ENCODE data around the gene ENTPD2. TPM values are rescaled to one million over a fixed set of nuclear protein-coding genes. Genes with fewer than 3 reads are reported as not detected.
"Not testable (repeated sequence)": the region's sequence is repeated elsewhere in the genome, so short reads cannot be mapped to it uniquely, and the experiment has no call there.

Gene ENTPD2
- total and polyA plus RNA-seq, 10 of the 15 experiments (the other 5 are each of a cell fraction or from before 2014, with no cell fraction given): 0.15 to 1.8 (median 0.65) TPM; not detected in 2

DNA sequence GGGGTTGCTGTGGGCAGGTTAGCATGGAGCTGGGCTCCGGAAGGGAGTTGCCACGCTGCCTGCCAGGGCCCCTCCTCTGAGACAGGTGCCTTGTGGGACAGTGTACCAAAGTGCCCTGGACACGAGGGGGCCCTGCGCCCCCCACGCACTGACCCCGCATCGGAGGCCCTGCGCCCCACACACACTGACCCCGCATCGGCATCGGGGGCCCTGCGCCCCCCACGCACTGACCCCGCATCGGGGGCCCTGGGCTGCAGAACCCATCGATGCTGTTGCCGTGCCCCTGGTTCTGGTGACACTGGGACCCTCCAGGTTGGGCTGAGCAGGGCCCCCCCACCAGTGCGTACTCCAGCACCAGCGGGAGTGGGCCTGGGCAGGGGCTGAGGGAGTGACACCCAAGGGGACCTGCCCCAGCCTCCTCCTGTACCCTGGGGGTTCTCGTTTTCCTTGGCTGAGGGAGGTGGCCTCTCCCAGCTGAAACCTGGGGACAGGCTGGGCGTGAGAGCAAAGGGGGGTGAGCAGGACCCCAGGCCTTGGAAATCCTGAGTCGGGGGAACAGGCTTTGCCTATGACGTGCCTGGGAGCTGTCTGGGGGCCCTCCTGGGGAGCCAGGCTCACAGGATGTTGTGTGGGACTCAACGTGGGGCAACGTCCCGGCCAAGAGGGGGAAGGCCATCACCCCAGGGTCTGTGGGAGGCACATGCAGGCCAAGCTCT lies 9.6 kb upstream of the ENTPD2 start:
- WGBS (ENCODE audit: insufficient coverage, insufficient replicate concordance, low lambda C conversion rate, missing lambda C conversion rate): 77% methylated on average over 26 of the region's 26 CpGs
- in situ Hi-C loops (cut with MboI): no loop called here
- CTCF ChIA-PET: interaction anchor here (0.6 to 6.4 kb wide), 14 partner anchors 8 to 276 kb away, joined by 3 to 81 read pairs (median 4); partner anchors contain the start of genes MAN1B1 and NPDC1
- no peak overlapping the region for H3K4me2 ChIP-seq (ENCODE audit: control insufficient read depth, insufficient read depth)
- DNase-seq (ENCODE audit: low read depth, low spot score) (no peak), ATAC-seq (no peak), FAIRE-seq (no peak)
- peaks cover 8% of the 10 kb centered on the region for H3K4me1 ChIP-seq (ENCODE audit: control insufficient read depth, insufficient read depth, low read length)
- H3K9ac ChIP-seq (ENCODE audit: control insufficient read depth, insufficient read depth, low read length): no peak overlapping the region
- H2AFZ ChIP-seq (ENCODE audit: control insufficient read depth, low read depth, low read length): no peak overlapping the region
- no TSS peak for BruUV-seq (replicated peaks)
- H4K20me1 ChIP-seq (ENCODE audit: control insufficient read depth, insufficient read depth): no peaks in the 10 kb centered on the region
- POLR2A ChIA-PET: no interaction called here
- SMC1A ChIA-PET (ENCODE audit: uncharacterized antibody, unreplicated experiment): interaction anchor here (1.0 to 1.2 kb wide), 2 partner anchors 28 to 116 kb away, joined by 3 to 4 read pairs; no protein-coding TSS in a partner anchor
- no peaks in the 10 kb centered on the region for H3K27me3 ChIP-seq (replicated peaks in 1 of 2; ENCODE audit: control insufficient read depth in 2 of 2, insufficient read depth in 2 of 2, low read length in 1 of 2)
- intact Hi-C loops (cut with micrococcal nuclease; ENCODE audit: unreplicated experiment): loop anchor here (1.0 kb wide), 2 partner anchors 14 to 276 kb away; no protein-coding TSS in a partner anchor
- H3K36me3 ChIP-seq (ENCODE audit: control insufficient read depth in 2 of 2, insufficient read depth in 2 of 2, low read length in 1 of 2): no peaks in the 10 kb centered on the region; a peak in 2 of 4 replicates
- H3K79me2 ChIP-seq (ENCODE audit: control insufficient read depth, insufficient read depth, low read length): no peaks in the 10 kb centered on the region
- H3K9me3 ChIP-seq (replicated peaks; ENCODE audit: control insufficient read depth, insufficient read depth, low read length): no peaks in the 10 kb centered on the region
- H3K27ac ChIP-seq (ENCODE audit: control insufficient read depth, insufficient read depth): no peak overlapping the region
- RAD21 ChIA-PET (ENCODE audit: unreplicated experiment): interaction anchor here (1.0 to 3.1 kb wide), 3 partner anchors 14 to 88 kb away, joined by 6 to 18 read pairs (median 6); partner anchors contain the start of gene NPDC1
- H3K4me3 ChIP-seq: no peak overlapping the region
- TF ChIP-seq MXI1 (IDR thresholded peaks at IDR 0.05; ENCODE audit: low read depth, low read length): no peak
- no peak for TF ChIP-seq SREBF2 (IDR thresholded peaks at IDR 0.05; ENCODE audit: low read length)
- TF ChIP-seq SUPT20H (IDR thresholded peaks at IDR 0.05; ENCODE audit: borderline replicate concordance, control insufficient read depth, low read depth, low read length): no peak
- TF ChIP-seq, protein P1, sequence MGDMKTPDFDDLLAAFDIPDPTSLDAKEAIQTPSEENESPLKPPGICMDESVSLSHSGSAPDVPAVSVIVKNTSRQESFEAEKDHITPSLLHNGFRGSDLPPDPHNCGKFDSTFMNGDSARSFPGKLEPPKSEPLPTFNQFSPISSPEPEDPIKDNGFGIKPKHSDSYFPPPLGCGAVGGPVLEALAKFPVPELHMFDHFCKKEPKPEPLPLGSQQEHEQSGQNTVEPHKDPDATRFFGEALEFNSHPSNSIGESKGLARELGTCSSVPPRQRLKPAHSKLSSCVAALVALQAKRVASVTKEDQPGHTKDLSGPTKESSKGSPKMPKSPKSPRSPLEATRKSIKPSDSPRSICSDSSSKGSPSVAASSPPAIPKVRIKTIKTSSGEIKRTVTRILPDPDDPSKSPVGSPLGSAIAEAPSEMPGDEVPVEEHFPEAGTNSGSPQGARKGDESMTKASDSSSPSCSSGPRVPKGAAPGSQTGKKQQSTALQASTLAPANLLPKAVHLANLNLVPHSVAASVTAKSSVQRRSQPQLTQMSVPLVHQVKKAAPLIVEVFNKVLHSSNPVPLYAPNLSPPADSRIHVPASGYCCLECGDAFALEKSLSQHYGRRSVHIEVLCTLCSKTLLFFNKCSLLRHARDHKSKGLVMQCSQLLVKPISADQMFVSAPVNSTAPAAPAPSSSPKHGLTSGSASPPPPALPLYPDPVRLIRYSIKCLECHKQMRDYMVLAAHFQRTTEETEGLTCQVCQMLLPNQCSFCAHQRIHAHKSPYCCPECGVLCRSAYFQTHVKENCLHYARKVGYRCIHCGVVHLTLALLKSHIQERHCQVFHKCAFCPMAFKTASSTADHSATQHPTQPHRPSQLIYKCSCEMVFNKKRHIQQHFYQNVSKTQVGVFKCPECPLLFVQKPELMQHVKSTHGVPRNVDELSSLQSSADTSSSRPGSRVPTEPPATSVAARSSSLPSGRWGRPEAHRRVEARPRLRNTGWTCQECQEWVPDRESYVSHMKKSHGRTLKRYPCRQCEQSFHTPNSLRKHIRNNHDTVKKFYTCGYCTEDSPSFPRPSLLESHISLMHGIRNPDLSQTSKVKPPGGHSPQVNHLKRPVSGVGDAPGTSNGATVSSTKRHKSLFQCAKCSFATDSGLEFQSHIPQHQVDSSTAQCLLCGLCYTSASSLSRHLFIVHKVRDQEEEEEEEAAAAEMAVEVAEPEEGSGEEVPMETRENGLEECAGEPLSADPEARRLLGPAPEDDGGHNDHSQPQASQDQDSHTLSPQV (IDR thresholded peaks at IDR 0.05): no peak
- no peak for TF ChIP-seq MEF2B (IDR thresholded peaks at IDR 0.05; ENCODE audit: partially characterized antibody, poor library complexity, severe bottlenecking)
- TF ChIP-seq TCF3 (IDR thresholded peaks at IDR 0.05; ENCODE audit: borderline replicate concordance, insufficient read depth, low read depth, low read length): no peak

DNA sequence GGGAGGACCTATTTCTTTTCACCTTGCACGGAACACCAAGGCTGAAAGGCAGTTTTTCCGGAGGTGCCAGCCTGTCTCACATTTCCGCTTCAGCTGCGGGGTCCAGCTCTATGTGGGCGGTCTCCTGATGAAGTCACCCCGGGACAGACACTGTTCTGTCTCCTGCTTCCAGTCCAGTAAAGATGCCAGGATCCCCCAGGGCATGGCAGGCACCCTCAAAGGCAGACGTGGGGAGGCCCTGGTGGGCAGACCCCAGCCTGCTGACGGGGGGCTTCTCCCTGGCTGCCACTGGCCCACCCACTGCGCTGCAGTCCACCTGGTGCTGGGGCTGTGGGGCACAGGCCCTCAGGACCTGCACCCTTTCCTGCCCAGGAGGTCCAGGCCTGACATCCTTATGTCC lies 8.9 kb upstream of the ENTPD2 start:
- RAD21 ChIA-PET (ENCODE audit: unreplicated experiment): interaction anchor here (3.1 kb wide), 1 partner anchor 16 kb away, joined by 18 read pairs; the partner anchor contains the start of gene NPDC1
- BruUV-seq (replicated peaks); H3K4me1 ChIP-seq (ENCODE audit: control insufficient read depth, insufficient read depth, low read length); ATAC-seq; DNase-seq (ENCODE audit: low read depth, low spot score); H3K9ac ChIP-seq (ENCODE audit: control insufficient read depth, insufficient read depth, low read length); H3K27me3 ChIP-seq (replicated peaks in 1 of 2; ENCODE audit: control insufficient read depth in 2 of 2, insufficient read depth in 2 of 2, low read length in 1 of 2); H3K79me2 ChIP-seq (ENCODE audit: control insufficient read depth, insufficient read depth, low read length); FAIRE-seq; in situ Hi-C loops (cut with MboI); intact Hi-C loops (cut with micrococcal nuclease; ENCODE audit: unreplicated experiment); H3K27ac ChIP-seq (ENCODE audit: control insufficient read depth, insufficient read depth); POLR2A ChIA-PET; H4K20me1 ChIP-seq (ENCODE audit: control insufficient read depth, insufficient read depth); H3K9me3 ChIP-seq (replicated peaks; ENCODE audit: control insufficient read depth, insufficient read depth, low read length); H3K36me3 ChIP-seq (ENCODE audit: control insufficient read depth in 2 of 2, insufficient read depth in 2 of 2, low read length in 1 of 2); H2AFZ ChIP-seq (ENCODE audit: control insufficient read depth, low read depth, low read length); SMC1A ChIA-PET (ENCODE audit: uncharacterized antibody, unreplicated experiment); H3K4me2 ChIP-seq (ENCODE audit: control insufficient read depth, insufficient read depth); H3K4me3 ChIP-seq: not testable (repeated sequence)
- CTCF ChIA-PET: interaction anchor here (1.2 to 6.4 kb wide), 4 partner anchors 14 to 115 kb away, joined by 3 to 81 read pairs (median 12); partner anchors contain the start of genes MAN1B1 and NPDC1
- WGBS (ENCODE audit: insufficient coverage, insufficient replicate concordance, low lambda C conversion rate, missing lambda C conversion rate): 65% methylated on average over 5 of the region's 9 CpGs
